Fibroblast of peridontal ligament (primary cell): Measurements from ENCODE around the gene FBXW5.

Source experiments
- DNase-seq: peaks from one replicate; pipeline ENCODE4 v3.0.0-alpha.2; 2010; ENCODE audit errors: extremely low read depth

The FBXW5 gene

DNA sequence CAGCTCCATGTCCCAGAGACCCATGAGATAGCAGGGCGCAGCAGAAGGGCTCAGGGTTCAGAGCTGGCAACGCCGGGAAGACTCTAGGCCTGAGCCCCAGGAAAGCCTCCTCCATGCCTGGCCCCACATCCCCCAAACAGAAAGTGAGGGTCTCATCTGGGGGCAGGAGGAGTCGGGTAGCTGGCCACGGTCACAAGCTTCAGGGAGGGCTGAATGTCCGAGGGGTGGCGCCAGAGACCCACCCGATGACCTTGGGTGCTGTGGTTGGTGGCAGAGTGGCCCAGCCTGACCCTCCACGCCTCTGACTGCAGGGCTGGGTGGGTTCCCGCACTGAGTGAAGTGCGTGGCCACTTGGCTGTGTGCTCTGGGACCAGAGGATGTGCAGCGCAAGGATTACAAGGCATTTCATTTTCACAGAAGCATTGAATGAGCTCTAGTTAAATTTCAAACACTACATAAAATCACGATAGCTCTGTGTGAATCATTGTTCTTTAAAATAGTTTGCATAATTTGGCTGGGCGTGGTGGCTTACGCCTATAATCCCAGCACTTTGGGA, 3.5 kb upstream of the FBXW5 start:
- DNase-seq: peak; percentile 20

DNA sequence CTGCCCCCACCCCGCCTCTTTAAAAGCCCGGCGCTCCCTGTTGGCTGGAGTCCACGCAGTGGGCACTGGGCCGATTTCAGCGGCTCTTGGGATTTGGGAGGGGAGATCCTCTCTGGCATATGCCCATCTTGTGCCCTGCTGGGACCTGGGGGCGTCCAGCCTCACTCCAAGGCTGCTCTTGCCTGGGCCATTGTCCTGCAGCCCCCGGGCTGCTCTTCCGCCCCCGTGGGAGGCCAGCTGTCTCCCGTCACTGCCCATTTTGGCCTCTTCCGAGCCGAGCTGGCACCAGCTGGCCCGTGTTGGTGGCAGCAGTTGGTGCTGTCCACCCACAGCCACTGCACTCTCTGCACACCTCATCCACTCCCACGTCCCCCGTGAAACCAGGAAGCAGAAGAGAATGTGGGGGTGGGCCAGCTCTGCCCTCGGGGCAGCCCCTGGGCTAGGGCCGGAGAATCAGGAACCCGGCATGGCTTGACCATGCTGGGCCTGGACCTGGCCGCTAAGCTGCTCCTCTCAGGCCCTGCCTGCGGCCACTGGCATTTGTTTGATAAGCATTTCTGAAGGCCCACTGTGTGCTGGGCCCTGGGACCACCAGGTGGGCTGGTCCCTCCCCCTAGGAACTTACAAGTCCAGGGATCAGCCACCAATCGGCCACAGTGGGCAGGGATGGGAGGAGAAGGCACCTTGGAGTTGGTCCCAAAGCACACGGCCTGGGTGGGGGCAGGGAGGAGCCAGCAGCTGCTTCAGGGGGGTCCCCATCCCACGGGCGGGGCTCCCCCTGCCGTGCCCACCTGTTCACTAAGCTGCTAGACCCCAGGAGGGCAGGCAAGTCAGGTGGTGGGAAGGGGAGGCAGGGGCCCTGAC, 2.7 kb upstream of the FBXW5 start:
- no peak for DNase-seq

DNA sequence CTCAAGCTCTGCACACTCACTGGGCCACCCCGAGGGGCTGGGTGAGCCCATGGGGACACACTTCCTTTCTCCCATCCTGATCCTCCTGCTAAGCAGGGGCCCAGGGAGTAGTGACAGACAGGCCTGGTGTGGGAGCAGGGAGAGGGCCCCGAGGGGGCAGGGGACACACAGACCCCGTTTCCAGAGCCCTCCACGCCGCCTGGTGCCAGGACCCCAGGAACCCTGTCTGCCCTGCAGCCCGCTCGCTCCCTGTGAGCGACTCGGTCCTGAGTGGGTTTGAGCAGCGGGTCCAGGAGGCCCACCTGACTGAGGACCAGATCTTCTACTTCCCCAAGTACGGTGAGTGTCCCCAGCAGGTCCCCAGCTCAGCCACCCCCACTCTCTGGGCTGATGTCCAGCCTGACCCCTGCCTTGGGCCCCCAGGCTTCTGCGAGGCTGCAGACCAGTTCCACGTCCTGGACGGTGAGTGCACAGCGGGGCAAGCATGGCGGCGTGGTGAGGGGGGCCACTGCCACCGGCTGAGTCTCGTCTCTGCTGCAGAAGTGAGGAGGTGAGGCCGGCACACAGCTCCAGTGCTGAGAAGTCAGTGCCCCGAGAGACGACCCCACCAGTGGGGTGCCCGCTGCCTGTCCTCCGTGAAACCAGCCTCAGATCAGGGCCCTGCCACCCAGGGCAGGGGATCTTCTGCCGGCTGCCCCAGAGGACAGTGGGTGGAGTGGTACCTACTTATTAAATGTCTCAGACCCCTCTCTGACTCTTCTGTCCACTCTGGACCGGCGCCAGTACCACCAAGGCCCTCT, 1.9 kb upstream of the FBXW5 start:
- no peak for DNase-seq

DNA sequence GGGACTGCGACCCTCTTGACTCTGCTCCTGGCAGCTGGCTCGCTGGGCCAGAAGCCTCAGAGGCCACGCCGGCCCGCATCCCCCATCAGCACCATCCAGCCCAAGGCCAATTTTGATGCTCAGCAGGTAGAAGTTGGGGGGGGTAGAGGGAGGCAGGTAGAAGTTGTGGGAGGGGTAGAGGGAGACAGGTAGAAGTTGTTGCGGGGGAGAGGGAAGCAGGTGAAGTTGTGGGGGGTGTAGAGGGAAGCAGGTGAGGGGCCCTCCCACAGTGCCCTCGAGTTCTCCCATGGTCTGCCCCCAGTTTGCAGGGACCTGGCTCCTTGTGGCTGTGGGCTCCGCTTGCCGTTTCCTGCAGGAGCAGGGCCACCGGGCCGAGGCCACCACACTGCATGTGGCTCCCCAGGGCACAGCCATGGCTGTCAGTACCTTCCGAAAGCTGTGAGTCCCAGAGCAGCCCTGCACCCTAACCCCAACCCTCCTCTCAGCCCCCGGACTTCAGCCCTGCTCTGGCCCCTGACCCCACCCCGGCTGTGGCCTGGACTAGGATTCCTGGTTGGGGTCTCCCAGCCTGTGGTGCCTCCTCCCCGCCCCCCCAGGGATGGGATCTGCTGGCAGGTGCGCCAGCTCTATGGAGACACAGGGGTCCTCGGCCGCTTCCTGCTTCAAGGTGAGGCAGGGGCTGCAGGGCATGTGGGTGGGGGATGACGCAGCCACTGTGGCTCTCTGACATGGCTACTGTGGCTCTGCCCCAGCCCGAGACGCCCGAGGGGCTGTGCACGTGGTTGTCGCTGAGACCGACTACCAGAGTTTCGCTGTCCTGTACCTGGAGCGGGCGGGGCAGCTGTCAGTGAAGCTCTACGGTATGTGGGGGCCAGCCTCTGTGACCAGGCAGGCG, 1.0 kb upstream of the FBXW5 start:
- no peak for DNase-seq

DNA sequence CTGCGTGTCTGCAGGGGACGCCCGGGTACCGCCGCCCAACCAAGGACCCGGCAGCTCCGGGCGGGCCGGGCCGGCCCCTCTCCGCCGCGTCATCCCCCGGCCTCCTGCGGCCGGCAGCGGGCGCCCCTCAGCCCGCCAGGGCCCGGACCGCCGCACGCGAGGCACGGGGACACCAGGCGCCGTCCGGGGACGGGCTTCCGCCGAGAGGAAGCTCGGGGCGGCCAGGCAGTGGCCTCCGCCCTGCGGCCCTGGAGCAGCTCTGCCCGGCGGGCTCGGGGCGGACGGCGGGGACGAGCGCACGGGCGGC, 373 bp downstream of the FBXW5 start:
- peak; percentile 45 for DNase-seq

DNA sequence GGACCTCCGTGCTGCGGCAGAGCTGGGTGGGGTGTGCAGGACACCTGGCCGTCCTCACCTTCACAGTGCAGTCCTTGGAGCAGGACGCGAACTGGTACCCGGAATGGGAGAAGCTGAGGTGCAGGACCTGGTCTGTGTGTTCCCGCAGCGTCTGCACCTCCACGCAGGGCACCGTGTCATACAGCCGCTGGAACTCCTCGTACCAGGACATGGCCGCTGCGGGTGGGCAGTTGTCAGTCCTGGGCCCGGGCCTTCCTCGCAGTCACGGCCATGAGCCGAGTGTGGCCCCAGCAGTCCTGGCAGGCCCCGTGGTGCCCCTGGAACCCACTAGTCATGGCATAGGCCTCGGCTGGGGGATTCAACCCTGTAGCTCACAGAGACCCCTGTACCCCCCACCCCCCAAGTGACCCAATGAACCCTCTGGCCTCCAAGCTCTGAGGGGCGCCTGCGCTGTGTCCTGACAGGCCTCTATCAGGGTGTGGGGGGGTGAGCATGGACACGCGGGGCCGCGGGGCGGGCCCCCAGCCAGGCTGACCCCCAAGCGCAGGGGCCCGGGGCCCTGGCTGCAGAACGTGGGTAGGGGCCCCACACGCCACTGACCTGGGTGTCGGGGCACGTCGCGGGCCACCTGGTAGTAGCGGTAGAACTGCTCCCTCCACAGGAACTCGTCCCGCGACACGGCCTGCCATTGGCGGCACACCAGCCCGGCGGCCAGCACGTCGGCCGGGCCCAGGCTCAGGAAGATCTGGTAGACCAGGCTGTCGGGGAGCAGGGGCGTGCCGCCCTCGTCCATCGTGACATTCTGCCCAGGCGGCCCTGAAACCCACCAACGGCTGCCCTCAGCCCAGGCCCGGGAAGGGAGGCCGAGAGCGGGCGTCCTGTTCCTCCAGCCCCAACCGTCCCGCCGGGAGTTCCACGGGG, 987 bp downstream of the FBXW5 start:
- DNase-seq: peak; percentile 10

DNA sequence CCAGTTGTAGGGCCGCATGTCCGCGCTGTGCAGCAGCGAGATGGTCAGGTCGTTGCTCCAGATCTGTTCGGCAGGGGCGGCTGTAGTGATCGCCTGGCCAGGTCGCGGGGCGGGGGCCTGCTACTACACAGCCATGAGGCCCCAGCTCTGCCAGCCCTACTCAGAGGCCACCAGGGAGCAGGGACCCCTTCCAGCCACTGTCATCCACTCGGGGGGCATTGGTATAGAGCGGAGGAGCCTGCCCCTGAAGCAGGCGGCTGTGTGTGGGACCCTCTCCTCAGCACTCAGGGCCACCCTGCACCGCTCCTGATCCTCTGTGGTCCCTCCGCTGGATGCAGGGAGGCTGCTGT, 1.7 kb downstream of the FBXW5 start:
- DNase-seq: no peak

DNA sequence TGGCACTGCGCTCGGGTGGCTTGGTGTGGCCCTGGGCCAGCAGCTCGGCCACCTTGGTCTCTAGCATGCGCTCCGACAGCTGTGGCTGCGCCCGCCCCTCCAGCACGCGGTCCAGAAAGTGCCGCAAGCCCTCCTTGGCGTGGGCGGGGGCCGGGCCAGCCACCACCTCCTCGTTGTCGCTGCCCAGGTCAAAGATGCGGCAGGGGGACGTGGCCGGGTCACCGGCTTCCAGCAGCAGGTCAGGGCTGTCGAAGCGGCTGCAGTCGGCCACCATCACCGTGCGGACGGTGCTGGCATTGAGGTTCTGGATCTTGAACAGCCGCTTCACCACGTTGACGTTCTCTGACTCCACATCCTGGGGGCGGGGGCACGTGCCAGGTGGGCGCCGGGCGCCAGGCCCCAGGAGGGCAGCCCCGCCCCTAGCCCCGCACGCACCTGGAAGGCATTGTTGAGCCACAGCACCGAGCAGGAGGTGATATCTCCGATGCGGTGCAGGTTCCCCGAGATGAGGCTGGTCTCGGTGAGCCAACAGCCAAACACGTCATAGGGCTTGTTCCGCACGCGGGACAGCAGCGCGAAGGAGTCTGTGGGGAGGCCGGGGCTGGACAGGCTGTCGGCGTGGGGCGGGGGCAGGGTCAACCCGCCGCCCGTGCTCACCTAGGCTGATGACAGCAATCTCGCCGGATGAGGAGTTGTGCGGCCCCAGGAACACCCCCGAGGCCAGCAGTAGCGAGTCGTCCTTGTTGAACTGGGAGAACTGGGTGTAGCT, 2.2 kb downstream of the FBXW5 start:
- DNase-seq: no peak

DNA sequence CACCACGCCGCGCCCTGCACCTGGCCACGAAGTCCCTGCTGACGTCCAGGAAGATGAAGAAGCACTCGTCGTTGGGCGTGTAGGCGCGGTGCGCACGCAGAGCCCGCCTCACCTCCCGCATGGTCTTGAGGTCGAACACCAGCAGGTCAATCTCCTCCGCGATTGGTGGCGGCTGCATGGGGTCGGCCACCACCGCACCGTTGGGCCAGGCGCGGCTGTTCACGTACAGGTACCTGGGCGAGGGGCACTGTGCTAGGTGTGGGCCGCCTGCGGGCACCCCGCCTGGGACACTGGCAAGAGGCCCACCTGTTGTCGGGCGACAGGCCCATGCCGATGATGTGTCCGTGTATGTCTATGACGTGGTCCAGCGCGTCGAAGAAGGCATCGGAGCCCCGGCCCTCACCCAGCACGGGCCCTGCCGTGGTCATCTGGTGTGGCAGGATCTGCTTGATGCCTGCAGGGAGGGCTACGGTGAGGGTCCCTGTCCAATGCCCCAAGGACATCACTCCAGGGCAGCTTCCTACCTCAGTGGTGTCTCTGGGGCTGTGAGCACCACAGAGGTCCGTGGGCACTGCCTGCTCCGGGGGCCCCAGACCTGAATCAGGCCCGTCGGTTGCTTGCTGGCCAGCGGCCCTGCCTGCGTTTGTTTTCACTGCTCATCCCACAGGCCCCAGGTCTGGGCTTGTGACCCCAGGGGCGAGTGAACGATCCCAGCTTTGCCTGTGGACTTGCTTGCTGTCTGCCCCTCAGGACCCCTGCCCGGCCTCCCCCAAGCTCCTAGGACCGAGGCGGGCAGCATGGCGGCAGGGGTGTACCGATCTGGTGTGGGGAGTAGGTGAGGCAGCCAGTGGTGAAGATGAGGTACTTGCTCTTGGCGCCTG, 3.1 kb downstream of the FBXW5 start:
- no peak for DNase-seq

DNA sequence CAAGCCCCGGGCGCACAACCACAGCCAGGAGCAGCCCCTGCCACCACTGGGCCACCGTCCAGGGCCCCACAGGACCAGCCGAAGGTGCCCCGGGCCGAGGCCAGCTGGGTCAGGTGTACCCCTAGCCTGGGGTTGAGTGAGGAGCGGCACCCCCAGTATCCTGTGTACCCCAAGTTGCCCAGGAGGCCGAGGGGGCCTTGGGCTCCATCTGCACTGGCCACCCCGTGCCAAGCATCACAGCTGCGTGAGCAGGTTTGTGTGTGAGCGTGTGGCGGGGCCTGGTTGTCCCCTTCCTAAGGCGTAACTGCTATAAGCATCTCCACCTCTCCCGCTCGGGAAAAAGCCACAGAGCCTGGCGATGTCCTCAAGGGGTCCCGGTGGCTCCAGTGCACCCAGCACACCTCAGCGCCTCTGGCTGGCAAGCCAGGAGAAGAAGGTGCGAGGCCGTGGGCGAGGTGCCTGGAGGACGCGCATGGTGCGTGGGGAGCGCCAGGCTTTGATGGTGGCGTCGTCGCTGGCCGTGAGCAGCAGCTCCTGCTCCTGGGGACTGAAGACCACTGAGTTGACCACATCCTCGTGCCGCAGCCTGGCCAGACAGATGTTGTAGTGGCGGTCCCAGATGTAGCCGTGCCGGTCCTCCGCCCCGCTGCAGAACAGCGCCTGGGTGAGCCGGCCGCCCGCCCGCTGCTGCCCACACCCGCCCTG, 3.9 kb downstream of the FBXW5 start:
- no peak for DNase-seq

DNA sequence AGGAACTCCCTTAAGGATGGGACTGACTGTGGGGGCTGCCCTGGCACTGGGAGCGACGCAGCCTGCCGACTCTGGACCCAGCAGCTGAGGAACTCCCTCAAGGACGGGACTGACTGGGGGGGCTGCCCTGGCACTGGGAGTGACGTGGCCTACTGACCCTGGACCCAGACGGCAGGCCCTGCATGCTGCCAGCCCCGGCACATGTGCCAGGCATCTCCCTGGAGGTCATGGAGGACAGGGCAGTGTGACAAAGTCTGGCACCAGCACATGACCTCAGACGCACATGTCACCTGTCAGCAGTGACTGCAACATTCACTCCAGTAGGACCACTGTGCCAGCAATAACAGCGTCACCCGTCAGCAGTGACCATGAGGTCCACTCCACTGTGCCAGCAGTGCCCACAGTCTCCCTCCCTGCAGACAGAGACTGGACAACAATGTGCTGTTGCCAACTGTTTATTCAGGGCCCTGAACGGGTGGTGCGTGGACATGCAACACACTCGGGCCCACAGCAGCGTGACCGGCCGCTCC, 4.5 kb downstream of the FBXW5 start:
- DNase-seq: no peak

DNA sequence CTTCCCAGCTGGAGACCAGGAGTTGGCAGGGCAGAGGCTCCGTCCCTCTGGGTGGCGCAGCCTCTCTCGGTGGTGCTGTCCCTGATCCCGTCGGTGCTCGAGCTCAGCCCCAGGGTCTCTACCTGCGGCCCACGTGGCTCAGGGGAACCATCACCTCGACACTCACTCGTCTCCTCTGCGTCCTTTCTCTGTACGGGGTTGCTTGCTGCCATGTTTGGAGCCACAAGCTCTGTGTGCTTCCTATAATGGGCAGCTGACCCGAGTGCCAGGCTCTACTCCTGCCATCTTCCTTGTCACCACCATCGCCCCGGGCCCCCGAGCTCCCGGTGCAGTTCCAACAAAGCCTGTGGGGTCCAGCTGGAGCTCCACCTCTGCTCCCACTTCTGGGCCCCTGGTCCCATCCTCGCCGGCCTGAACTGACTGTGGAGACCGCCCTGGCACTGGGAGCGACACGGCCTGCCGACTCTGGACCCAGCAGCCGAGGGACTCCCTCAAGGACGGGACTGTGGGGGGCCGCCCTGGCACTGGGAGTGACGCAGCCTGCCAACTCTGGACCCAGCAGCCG, 5.0 kb downstream of the FBXW5 start:
- DNase-seq: no peak

DNA sequence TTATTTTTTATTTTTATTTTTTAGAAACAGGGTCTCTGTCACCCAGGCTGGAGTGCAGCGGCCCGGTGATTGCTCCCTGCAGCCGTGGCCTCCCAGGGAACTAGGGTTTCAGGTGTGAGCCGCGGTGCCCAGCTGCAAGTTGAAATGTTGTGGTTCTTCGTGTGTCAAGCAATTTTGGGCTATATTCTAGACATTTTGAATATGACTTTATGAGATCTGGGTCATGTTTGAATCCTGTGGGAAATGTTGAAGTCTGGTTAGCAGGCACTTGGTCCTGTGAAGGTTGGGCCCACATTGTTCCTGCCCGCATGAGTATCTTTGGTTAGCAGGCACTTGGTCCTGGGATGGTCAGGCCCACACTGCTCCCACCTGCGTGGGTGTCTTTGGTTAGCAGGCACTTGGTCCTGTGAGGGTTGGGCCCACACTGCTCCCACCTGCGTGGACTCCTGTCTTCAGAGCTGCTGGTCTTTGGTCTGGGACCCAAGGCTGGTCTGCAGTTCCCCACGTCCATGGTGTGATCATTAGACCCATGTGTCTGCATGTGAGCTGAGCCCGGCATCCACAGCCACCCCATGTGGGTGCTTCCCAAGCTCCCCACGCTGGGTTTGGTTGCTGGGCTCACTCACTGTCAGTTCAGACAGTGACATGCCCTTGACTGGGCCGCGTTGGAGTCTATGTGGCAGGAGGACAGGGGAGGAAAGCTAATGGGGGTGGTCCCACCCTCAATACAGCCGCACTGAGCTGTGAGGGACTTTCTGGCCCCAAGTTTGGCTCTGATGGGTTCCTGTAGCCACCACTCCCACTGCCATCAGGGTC, 7.1 kb downstream of the FBXW5 start:
- DNase-seq: no peak

DNA sequence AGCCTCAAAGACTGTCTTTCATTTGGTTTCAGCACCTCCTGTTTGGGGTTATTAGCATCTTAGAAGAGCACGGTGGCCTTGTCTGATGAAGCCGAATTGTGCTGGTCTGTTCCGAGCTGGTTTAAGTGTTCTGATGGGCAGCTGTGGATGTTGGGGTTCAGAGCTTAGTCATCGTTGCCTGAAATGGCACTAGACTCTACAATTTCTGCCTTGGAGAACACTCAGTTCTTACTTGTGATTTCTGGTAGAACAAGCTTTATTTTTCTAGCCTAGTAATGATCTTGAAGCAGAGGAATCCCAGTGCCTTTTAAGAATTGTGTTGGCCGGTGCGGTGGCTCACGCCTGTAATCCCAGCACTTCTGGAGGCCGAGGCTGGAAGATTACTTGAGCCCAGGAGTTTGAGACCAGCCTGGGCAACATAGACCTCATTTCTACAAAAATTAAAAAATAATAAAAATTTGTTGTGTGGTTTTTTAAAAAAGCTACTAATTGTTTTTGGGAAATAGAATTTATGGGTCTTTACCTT, 7.8 kb downstream of the FBXW5 start:
- no peak for DNase-seq

DNA sequence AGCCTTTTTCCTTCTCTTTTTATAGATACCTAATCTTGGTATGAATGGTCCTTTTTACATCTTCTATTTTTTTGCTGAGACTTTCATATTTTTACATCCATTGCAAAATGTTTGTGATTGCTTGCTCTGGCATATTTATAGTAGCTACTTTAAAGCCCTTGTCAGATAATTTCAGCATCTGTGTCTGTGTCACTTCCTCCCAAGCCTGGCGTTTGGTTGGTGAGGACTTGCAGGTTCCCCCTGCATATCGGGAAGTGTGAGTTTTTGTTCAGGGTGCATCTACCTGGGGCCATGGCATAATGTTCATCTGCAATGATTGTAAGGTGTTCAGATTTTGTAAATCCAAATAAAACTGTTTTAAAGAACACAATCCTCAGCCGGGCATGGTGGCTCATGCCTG, 8.9 kb downstream of the FBXW5 start:
- DNase-seq: no peak

DNA sequence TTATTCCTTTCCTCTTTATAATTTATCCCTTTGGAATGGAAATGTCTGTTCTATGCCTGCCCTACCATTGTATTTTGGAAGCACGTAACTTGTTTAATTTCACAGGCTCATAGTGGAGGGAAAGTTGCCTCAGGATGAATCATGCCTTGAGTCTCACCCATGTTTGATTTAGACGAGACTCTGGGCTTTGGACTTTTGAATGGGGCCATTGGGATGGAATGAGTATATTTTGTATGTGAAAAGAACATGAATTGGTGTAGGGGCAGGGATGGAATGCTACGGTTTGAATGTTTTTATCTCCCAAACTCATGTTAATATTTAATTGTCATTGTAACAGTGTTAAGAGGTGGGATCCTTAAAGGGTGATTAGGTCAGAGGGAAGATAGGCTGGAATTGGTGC, 10.3 kb downstream of the FBXW5 start:
- DNase-seq: no peak

DNA sequence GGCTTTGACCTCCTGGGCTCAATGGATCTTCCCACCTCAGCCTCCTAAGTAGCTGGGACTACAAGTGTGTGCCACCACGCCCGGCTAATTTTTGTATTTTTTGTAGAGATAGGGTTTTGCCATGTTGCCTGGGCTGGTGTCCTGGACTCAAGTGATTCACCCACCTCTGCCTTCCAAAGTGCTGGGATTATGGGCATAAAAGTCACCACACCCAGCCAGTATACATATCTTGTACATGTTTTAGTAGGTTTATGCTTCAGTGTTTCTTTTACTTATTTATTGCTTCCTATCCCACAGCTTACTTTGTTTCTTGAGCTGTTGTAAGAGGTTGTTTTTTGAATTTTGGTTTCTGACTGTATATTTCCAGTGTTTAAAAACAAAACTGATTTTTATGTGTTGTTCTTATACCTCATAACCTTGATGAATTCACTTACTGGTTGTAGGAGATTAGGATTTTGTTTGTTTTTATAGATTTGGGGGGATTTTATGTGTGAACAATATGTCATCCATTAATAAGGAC, 12.9 kb downstream of the FBXW5 start:
- DNase-seq: peak; percentile 5
